LNCAP (cell line): ENCODE results near the gene ABCB8.

ENCODE experiments used
- CTCF ChIP-seq: fragments of 450-650 bp; IDR thresholded peaks from 2 replicates; pipeline ENCODE4 v1.5.1; 2017; ENCODE audit warnings: mild to moderate bottlenecking

Gene ABCB8

GRCh38 chr7:151046603-151047573 is 18.6 kb downstream of the ABCB8 start:
- TF ChIP-seq CTCF: no peak

GRCh38 chr7:151047976-151048815 is 19.9 kb downstream of the ABCB8 start, which contains the start of gene ASIC3:
Gene ASIC3 (plus strand): TSS chr7:151048531. CDS start chr7:151048886, 355 bp downstream.
- TF ChIP-seq CTCF: no peak

GRCh38 chr7:151048911-151049463 is 20.7 kb downstream of the ABCB8 start:
- TF ChIP-seq CTCF: no peak

- no peak for TF ChIP-seq CTCF
Observed at GRCh38 chr7:151051108-151051507, 22.9 kb downstream of the ABCB8 start.

- no peak for TF ChIP-seq CTCF
Observed at GRCh38 chr7:151053096-151053495, 24.8 kb downstream of the ABCB8 start.

GRCh38 chr7:151053751-151054150 is 25.5 kb downstream of the ABCB8 start:
- TF ChIP-seq CTCF: no peak

- no peak for TF ChIP-seq CTCF
Observed at GRCh38 chr7:151056283-151056665, 28.0 kb downstream of the ABCB8 start.
